ENCODE results near the gene URI1. TPM values are rescaled to one million over a fixed set of nuclear protein-coding genes. Genes with fewer than 3 reads are reported as not detected.
A peak's percentile ranks its signal among the peaks of the same experiment; 100 is the strongest.

The URI1 gene
- total RNA-seq, 2 experiments from 2014 or later: 45.1 to 79.2 TPM

DNA sequence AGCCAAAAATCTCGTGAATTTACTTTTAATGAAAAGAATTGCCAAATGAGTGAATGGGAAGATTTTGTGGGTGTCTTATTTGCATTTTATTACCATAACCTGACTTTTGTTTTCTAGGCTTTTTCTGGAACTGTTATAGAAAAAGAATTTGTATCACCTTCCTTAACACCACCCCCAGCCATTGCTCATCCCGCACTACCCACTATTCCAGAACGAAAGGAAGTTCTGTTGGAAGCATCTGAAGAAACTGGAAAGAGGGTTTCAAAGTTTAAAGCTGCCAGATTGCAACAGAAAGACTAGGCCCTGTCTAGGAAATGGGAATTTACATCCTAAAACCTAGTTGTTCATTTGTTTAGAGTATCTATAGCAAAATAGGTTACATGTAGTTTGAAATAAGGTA, 72.7 kb downstream of the URI1 start:
- no peak for TF ChIP-seq EZH2phosphoT487 (IDR thresholded peaks at IDR 0.05; ENCODE audit: borderline replicate concordance, low read depth, low read length)
- TF ChIP-seq, protein P1, sequence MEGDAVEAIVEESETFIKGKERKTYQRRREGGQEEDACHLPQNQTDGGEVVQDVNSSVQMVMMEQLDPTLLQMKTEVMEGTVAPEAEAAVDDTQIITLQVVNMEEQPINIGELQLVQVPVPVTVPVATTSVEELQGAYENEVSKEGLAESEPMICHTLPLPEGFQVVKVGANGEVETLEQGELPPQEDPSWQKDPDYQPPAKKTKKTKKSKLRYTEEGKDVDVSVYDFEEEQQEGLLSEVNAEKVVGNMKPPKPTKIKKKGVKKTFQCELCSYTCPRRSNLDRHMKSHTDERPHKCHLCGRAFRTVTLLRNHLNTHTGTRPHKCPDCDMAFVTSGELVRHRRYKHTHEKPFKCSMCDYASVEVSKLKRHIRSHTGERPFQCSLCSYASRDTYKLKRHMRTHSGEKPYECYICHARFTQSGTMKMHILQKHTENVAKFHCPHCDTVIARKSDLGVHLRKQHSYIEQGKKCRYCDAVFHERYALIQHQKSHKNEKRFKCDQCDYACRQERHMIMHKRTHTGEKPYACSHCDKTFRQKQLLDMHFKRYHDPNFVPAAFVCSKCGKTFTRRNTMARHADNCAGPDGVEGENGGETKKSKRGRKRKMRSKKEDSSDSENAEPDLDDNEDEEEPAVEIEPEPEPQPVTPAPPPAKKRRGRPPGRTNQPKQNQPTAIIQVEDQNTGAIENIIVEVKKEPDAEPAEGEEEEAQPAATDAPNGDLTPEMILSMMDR (conservative IDR thresholded peaks at IDR 0.05; ENCODE audit: low read length): no peak
- CTCF ChIA-PET (ENCODE audit: unreplicated experiment): no interaction called here

DNA sequence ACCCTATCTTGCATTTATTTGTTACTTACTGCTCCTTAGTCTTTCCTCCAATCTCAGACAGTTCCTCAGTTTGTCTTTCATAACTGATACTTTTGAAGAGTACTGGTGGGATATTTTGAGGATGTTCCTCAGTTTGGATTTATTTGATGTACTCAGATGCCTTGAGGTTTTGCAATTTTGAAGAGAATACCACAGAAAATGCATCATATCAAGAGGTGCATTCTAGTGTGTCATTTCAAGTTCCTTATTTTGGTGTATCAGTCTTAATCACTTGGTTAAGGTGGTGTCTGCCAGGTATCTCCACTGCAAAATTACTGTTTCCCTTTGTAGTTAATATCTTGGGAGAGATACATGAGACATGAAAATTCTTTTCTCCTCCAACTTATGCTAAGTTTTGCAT, 75.1 kb downstream of the URI1 start:
- Histone ChIP-seq H3K4me1 (ENCODE audit: insufficient read depth, low read length, poor library complexity, severe bottlenecking) (peaks cover 4% of the 10 kb centered on the region), H3K9me2 (ENCODE audit: insufficient read depth, low read length) (no peaks in the 10 kb centered on the region), H3K36me3 (ENCODE audit: insufficient read depth, low read length) (peaks cover 68% of the 10 kb centered on the region), H3K9me3 (ENCODE audit: low read length) (no peaks in the 10 kb centered on the region; the same call in 1 of the 2 replicates), H3K27ac (ENCODE audit: low read depth, low read length, poor library complexity, severe bottlenecking) (no peak overlapping the region), H3K4me3 (ENCODE audit: low read depth, low read length, poor library complexity, severe bottlenecking) (no peak overlapping the region), H3K79me2 (ENCODE audit: insufficient read depth, low read depth, low read length) (no peaks in the 10 kb centered on the region), H4K20me1 (ENCODE audit: insufficient read depth, low read length) (no peaks in the 10 kb centered on the region), H3K4me2 (ENCODE audit: low read length) (no peak overlapping the region), H2AFZ (ENCODE audit: low read length) (no peak overlapping the region)
- no peak for TF ChIP-seq EZH2phosphoT487 (IDR thresholded peaks at IDR 0.05; ENCODE audit: borderline replicate concordance, low read depth, low read length)
- TF ChIP-seq, protein P1 (conservative IDR thresholded peaks at IDR 0.05; ENCODE audit: low read length): no peak
- POLR2A ChIA-PET: interaction anchor here (1.6 to 1.7 kb wide), 2 partner anchors 15 to 18 kb away, joined by 3 to 5 read pairs; no protein-coding TSS in a partner anchor
- CTCF ChIA-PET (ENCODE audit: unreplicated experiment): no interaction called here
- no TSS peak for BruUV-seq (replicated peaks)
- DNase-seq (ENCODE audit: low spot score): peak; percentile 3
- intact Hi-C loops (cut with micrococcal nuclease; ENCODE audit: unreplicated experiment): no loop called here

More for the DNA sequence above, 72.7 kb downstream of the URI1 start:
- no TSS peak for BruUV-seq (replicated peaks)
- intact Hi-C loops (cut with micrococcal nuclease; ENCODE audit: unreplicated experiment): no loop called here
- Histone ChIP-seq H3K79me2 (ENCODE audit: insufficient read depth, low read depth, low read length) (no peaks in the 10 kb centered on the region), H3K4me3 (ENCODE audit: low read depth, low read length, poor library complexity, severe bottlenecking) (no peak overlapping the region), H3K9me2 (ENCODE audit: insufficient read depth, low read length) (no peaks in the 10 kb centered on the region), H3K9me3 (ENCODE audit: low read length) (no peaks in the 10 kb centered on the region), H3K4me1 (ENCODE audit: insufficient read depth, low read length, poor library complexity, severe bottlenecking) (peaks cover 4% of the 10 kb centered on the region), H3K36me3 (ENCODE audit: insufficient read depth, low read length) (peaks cover 77% of the 10 kb centered on the region), H3K27ac (ENCODE audit: low read depth, low read length, poor library complexity, severe bottlenecking) (no peak overlapping the region), H2AFZ (ENCODE audit: low read length) (no peak overlapping the region), H3K4me2 (ENCODE audit: low read length) (no peak overlapping the region), H4K20me1 (ENCODE audit: insufficient read depth, low read length) (no peaks in the 10 kb centered on the region)
- no peak for DNase-seq (ENCODE audit: low spot score)
- POLR2A ChIA-PET: no interaction called here

DNA sequence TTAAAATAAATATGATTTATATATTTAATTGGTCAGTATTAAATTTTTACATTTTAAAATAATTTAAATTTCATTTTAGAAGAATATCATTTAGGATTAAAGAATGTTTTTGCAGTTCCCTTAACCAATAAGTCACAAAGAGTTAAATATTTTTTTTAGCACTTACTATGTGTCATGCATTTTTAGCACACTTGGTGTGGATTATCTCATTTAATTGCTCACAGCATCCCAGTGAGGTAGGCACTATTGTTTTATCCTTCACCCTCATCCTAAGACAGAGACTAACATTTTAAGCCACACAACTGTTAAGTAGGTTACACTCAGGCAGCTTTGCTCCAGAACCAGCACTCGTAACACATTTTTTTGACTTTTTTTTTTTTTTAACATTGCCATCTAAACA, 78.2 kb downstream of the URI1 start:
- ChIA-PET POLR2A (interaction anchor here (0.6 to 1.0 kb wide), 3 partner anchors 18 to 822 kb away, joined by 3 to 4 read pairs (median 3); no protein-coding TSS in a partner anchor), CTCF (ENCODE audit: unreplicated experiment) (no interaction called here)
- H3K9me2 ChIP-seq (ENCODE audit: insufficient read depth, low read length): no peaks in the 10 kb centered on the region
- H3K79me2 ChIP-seq (ENCODE audit: insufficient read depth, low read depth, low read length): no peaks in the 10 kb centered on the region
- peaks cover 11% of the 10 kb centered on the region for H3K4me1 ChIP-seq (ENCODE audit: insufficient read depth, low read length, poor library complexity, severe bottlenecking)
- H3K27ac ChIP-seq (ENCODE audit: low read depth, low read length, poor library complexity, severe bottlenecking): no peak overlapping the region
- no peak overlapping the region for H3K4me2 ChIP-seq (ENCODE audit: low read length)
- no peak overlapping the region for H3K4me3 ChIP-seq (ENCODE audit: low read depth, low read length, poor library complexity, severe bottlenecking)
- intact Hi-C loops (cut with micrococcal nuclease; ENCODE audit: unreplicated experiment): no loop called here
- no peaks in the 10 kb centered on the region for H4K20me1 ChIP-seq (ENCODE audit: insufficient read depth, low read length)
- no peak overlapping the region for H2AFZ ChIP-seq (ENCODE audit: low read length)
- no peak for TF ChIP-seq EZH2phosphoT487 (IDR thresholded peaks at IDR 0.05; ENCODE audit: borderline replicate concordance, low read depth, low read length)
- TF ChIP-seq, protein P1 (conservative IDR thresholded peaks at IDR 0.05; ENCODE audit: low read length): no peak
- peaks cover 6% of the 10 kb centered on the region; the same call in 1 of the 2 replicates for H3K9me3 ChIP-seq (ENCODE audit: low read length)
- BruUV-seq (replicated peaks): no TSS peak
- peaks cover 39% of the 10 kb centered on the region for H3K36me3 ChIP-seq (ENCODE audit: insufficient read depth, low read length)
- no peak for DNase-seq (ENCODE audit: low spot score)
